ENCODE data around the gene POLR2F. TPM values are rescaled to one million over a fixed set of nuclear protein-coding genes. Genes with fewer than 3 reads are reported as not detected.

The POLR2F gene
- total RNA-seq, 4 donors from 2014 or later = 31.7 to 56.1 (median 46.9) TPM

DNA sequence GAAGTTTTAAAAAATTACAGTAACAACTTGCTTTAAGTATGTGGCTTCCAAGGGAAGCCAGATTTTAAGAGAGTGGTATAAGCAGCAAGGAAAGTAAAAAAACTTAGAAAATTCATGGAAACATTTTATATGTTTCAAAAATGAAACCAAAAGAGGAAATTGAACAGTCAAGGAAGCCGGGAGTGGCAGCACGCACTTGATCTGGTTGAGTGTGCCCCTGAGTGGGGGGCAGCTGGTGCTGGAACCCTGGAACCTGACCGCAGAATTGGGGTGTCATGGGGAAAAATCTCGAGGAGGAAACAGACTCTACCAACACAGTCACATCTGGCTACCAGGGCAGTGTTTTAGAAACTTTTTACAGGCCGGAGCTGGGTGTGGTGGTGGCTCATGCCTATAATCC, 33.4 kb upstream of the POLR2F start:
- intact Hi-C loops (cut with DNase I) = no loop called here
- Histone ChIP-seq H3K4me3 (no peak overlapping the region), H3K9me3 (no peaks in the 10 kb centered on the region), H3K36me3 (peaks cover 46 to 99% (median 66%) of the 10 kb centered on the region in 3 donors), H3K4me1 (peaks cover 0 to 12% (median 0%) of the 10 kb centered on the region in 3 donors), H3K27me3 (no peaks in the 10 kb centered on the region), H3K27ac (peak overlapping the region in 1 of 4 donors; percentile 30)
- 65 to 69% methylated on average over 5 of the region's 5 CpGs for WGBS, 2 donors
- TF ChIP-seq POLR2A (IDR thresholded peaks at IDR 0.05) = no peak
- TF ChIP-seq, protein P1, sequence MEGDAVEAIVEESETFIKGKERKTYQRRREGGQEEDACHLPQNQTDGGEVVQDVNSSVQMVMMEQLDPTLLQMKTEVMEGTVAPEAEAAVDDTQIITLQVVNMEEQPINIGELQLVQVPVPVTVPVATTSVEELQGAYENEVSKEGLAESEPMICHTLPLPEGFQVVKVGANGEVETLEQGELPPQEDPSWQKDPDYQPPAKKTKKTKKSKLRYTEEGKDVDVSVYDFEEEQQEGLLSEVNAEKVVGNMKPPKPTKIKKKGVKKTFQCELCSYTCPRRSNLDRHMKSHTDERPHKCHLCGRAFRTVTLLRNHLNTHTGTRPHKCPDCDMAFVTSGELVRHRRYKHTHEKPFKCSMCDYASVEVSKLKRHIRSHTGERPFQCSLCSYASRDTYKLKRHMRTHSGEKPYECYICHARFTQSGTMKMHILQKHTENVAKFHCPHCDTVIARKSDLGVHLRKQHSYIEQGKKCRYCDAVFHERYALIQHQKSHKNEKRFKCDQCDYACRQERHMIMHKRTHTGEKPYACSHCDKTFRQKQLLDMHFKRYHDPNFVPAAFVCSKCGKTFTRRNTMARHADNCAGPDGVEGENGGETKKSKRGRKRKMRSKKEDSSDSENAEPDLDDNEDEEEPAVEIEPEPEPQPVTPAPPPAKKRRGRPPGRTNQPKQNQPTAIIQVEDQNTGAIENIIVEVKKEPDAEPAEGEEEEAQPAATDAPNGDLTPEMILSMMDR (IDR thresholded peaks at IDR 0.05) = no peak
- DNase-seq = no peak

DNA sequence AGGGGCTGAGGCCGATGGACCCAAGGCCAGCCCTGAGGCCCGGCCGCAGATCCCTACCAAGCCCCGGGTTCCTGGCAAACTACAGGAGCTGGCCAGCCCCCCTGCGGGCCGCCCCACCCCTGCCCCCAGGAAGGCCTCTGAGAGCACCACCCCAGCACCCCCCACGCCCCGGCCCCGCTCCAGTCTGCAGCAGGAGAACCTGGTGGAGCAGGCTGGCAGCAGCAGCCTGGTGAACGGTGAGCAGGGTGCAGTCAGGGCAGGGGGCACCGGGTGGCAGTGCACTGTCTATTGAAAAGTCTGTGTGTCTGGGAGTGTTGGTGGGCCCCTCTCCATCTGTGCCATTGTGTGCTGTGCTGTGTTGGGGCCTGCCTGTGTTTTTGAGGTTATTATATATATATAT, 31.3 kb upstream of the POLR2F start:
- Histone ChIP-seq H3K4me1 (peaks cover 0 to 16% (median 0%) of the 10 kb centered on the region in 3 donors), H3K27ac (peak overlapping the region in 1 of 4 donors; percentile 17), H3K27me3 (no peaks in the 10 kb centered on the region), H3K9me3 (no peaks in the 10 kb centered on the region), H3K36me3 (peaks cover 53 to 99% (median 72%) of the 10 kb centered on the region in 3 donors), H3K4me3 (no peak overlapping the region)
- no peak for DNase-seq
- TF ChIP-seq, protein P1 (IDR thresholded peaks at IDR 0.05) = no peak
- no peak for TF ChIP-seq POLR2A (IDR thresholded peaks at IDR 0.05)
- intact Hi-C loops (cut with DNase I) = no loop called here
- 57 to 79% methylated on average over 1 to 2 of the region's 11 CpGs for whole genome bisulfite sequencing, 2 donors

DNA sequence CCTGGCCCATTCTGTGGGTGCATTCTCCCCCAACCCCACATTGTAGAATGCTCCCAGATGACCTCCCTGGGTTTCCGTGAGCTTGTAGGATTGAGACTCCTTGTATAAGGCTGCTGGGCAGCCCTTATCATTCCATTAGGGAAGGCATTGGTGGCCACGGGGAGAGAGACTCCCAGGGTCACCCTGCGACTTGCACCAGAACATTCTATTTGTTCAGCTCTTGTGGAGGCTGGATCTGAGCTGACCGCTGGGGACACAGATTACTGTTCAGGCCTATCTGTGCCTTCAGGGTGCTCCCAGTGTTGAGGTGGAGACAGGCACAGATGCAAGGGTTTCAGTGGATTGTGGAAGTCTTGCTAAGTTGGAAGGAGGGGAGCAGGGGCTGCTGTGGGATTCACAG, 29.6 kb upstream of the POLR2F start:
- Histone ChIP-seq H3K27me3 (no peaks in the 10 kb centered on the region), H3K4me1 (peaks cover 0 to 17% (median 0%) of the 10 kb centered on the region in 3 donors), H3K9me3 (no peaks in the 10 kb centered on the region), H3K4me3 (no peak overlapping the region), H3K27ac (no peak overlapping the region), H3K36me3 (peaks cover 62 to 99% (median 68%) of the 10 kb centered on the region in 3 donors)
- intact Hi-C loops (cut with DNase I) = no loop called here
- WGBS, 2 donors = 100% methylated on average over 1 of the region's 4 CpGs; no CpG with 5 or more reads in 1 of the 2 donors
- no peak for DNase-seq
- TF ChIP-seq, protein P1 (IDR thresholded peaks at IDR 0.05) = no peak
- no peak for TF ChIP-seq POLR2A (IDR thresholded peaks at IDR 0.05)

DNA sequence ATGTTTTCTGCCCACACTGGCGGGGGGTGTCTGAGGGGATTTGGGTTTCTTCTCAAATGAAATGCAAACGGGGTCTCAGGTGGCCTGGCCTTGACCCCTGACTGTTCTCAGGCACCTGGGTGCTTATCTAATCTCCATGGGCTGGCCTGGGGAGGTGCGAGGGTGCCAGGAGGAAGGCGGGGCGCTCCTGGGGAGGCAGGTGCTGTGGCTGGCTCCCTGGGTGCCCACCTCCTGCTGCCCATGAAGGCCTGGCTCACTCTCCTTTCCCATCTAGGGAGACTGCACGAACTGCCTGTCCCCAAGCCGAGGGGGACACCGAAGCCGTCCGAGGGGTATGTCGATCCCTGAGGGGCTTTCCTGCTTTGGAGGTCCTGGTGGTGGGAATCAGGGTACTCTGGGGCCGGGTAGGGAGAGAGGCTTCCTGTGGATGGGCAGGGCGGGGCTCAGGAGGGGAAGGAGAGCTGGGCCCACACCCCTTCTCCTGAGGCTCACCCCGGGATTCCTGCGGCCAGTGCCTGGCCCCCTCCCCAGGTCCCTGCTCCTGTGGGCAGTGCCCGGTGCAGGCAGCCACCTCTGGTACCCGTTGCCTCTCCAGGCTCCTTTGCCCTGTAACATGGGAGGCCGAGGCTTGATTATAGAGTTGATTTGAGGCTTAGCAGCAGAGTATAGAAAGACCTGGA, 29.0 kb upstream of the POLR2F start:
- H3K9me3 ChIP-seq = no peaks in the 10 kb centered on the region
- peak overlapping the region in 2 of 4 donors; percentile 10 to 20 for H3K27ac ChIP-seq
- no peak for TF ChIP-seq POLR2A (IDR thresholded peaks at IDR 0.05)
- TF ChIP-seq, protein P1 (IDR thresholded peaks at IDR 0.05) = no peak
- WGBS, 2 donors = 80 to 87% methylated on average over 2 to 6 of the region's 18 CpGs
- no peak overlapping the region for H3K4me3 ChIP-seq
- peaks cover 0 to 23% (median 6%) of the 10 kb centered on the region in 3 donors for H3K4me1 ChIP-seq
- no peak for DNase-seq
- H3K27me3 ChIP-seq = no peaks in the 10 kb centered on the region
- intact Hi-C loops (cut with DNase I) = no loop called here
- H3K36me3 ChIP-seq = peaks cover 64 to 99% (median 67%) of the 10 kb centered on the region in 3 donors

DNA sequence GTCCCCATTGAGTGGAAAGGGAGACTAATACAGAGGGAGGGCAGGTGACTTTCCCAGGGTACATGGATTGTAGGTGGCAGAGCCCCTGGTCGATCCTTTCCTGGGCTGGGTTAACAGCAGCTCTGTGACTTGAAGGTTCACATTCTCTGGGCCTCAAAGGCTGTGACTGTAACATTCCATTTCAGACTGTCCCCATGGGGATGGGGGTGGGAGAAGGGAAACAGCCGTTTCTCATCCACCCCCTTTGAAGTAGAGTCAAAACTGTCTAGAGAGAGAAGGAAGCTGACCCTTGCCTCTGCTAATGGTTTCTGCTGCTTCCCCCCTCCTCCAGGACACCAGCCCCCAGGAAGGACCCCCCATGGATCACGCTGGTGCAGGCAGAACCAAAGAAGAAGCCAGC, 28.2 kb upstream of the POLR2F start:
- H3K9me3 ChIP-seq = no peaks in the 10 kb centered on the region
- peak overlapping the region in 1 of 4 donors; percentile 10 for H3K27ac ChIP-seq
- DNase-seq = no peak
- H3K27me3 ChIP-seq = no peaks in the 10 kb centered on the region
- TF ChIP-seq, protein P1 (IDR thresholded peaks at IDR 0.05) = no peak
- TF ChIP-seq POLR2A (IDR thresholded peaks at IDR 0.05) = no peak
- H3K36me3 ChIP-seq = peaks cover 64 to 99% (median 71%) of the 10 kb centered on the region in 3 donors
- WGBS, 2 donors = 63% methylated on average over 2 of the region's 3 CpGs
- peaks cover 3 to 31% (median 8%) of the 10 kb centered on the region in 3 donors for H3K4me1 ChIP-seq
- H3K4me3 ChIP-seq = no peak overlapping the region
- intact Hi-C loops (cut with DNase I) = no loop called here

Measured in esophagus squamous epithelium (tissue), 5 donors.